Left lobe of liver (tissue), 2 donors: ENCODE measurements around the gene SF3B2. TPM values are rescaled to one million over a fixed set of nuclear protein-coding genes. Genes with fewer than 3 reads are reported as not detected.
A peak's percentile ranks its signal among the peaks of the same experiment; 100 is the strongest.
"Not testable (repeated sequence)": the region's sequence is repeated elsewhere in the genome, so short reads cannot be mapped to it uniquely, and the experiment has no call there.

Source experiments
- ATAC-seq: fragments of 200-7000 bp; cut with Tn5 transposase; one replicate; pipeline ENCODE4 v1.9.1; 2020; ENCODE audit warnings: mild to moderate bottlenecking, moderate library complexity
- DNase-seq: peaks from one replicate; pipeline ENCODE4 v3.0.0-alpha.2; 2020; ENCODE audit warnings: low spot score
- total RNA-seq: library from RNA; stranded (reverse); gene quantifications from one replicate; pipeline ENCODE4 v1.2.1, GENCODE V29; 2021
- donor health status: DM: no; HTN: no; CAD: no; lungs with moderate emphysema.
- donor health status: DM: no; HTN: yes; CAD: no.

The SF3B2 gene
- total RNA-seq, 1 donor from 2014 or later, result 79.6 TPM

DNA sequence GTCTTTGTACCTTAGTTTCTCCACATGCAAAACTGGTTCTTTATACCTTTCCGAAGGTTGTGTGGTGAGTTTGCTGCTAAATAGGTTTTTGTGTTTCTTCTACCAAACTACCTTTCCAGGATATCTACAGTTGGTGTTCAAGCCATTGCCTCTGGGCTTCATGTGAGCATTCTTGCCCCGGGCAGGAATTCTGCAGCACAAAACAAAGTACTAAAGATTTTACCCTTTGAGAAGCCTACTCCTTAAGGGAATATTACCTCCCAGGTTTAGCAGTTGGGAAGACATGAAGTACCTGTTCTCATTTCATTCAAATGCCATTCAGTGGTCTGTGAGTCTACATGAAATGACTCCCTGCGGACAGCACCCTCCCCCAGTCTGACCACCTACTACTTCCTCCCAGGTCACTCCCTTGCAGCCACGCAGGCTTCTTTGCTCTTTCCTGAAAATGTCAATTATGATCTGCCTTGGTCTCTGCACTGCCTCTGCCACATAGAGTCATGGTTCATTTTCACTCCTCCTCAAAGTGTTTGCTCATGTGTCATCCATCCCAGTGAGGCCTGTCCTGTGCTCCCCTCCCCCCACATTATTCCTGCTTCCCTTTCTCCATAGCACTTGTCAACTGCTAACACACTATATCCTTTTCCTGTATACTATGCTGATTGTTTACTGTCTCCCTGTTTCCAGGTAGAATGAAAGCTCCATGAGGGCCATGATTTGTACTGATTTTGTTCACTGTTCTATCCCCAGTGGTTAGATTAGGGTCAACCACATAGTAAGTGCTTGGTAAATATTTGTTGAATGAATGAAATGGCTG, 54.8 kb downstream of the SF3B2 start:
- DNase-seq (no peak), ATAC-seq (no peak)

DNA sequence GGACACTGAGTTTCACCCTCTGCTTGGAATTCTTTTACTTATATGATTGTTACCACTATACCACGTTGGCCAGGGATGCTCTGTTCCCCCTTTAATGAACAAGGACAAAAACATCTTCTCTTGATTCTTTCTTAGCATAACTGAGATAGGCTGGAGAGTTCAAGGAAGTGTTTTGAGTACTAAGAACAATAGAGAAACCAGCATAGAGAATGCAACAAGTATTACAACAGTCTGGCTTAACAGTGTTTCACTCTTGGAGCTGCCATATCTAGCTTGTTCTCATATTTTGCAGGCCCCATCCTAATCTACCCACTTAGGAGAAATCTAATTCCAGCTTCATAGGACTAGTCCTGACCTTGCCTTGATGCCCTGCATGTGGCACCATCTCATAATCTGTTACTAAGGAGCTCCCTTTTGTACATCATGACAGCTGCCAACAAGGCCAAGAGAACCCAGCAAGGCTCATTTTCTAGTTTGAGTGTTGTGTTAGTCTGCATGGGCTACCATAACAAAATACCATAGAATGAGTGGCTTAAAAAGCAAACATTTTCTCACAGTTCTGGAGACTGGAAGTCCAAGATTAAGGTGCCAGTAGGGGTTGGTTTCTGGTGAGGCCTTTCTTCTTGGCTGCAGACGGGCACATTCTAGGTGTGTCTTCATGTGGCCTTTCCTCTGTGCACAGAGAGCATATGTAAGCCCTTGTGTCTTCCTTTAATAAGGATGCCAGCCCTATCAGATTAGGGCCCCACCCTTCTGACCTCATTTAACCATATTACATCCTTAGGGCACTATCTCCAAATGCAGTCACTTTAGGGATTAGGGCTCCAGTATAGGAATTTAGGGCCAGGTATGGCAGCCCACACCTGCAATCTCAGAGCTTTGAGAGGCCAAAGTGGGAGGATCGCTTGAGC, 55.7 kb downstream of the SF3B2 start:
- ATAC-seq, result no peak
- no peak for DNase-seq

DNA sequence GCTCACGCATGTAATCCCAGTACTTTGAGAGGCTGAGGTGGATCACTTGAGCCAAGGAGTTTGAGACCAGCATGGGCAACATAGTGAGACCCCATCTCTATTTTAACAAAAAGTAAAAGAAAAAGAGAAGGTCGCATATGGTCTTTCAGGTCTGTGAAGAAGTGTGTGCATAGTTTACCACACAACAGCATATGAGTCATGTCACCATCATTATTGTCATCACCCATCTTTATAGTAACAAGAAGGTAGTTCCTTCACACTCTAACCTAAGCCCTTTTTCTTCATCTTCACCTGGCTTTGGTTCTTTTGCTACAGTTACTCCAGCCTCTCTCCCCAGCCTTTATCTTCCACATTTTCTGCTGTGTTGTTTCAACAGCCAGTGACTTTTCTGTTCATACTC, 57.1 kb downstream of the SF3B2 start:
- ATAC-seq (no peak), DNase-seq (no peak)

DNA sequence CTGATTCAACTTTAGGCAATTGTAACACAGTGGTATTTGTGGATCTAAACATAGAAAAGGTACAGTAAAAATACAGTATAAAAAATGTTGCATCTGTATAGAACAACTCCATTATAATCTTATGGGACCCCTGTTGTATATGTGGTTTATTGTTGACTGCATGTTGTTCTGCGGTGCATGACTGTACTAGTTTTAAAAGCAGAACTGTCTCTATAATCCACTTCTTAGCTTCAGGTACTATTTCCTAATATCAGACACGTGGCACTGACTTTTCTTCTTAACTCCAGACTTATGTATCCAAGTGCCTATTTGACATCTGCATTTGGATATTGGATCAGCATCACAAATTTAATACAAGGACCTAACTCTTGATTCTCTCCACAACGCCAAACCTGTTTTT, 59.0 kb downstream of the SF3B2 start:
- DNase-seq (no peak), ATAC-seq (no peak)

DNA sequence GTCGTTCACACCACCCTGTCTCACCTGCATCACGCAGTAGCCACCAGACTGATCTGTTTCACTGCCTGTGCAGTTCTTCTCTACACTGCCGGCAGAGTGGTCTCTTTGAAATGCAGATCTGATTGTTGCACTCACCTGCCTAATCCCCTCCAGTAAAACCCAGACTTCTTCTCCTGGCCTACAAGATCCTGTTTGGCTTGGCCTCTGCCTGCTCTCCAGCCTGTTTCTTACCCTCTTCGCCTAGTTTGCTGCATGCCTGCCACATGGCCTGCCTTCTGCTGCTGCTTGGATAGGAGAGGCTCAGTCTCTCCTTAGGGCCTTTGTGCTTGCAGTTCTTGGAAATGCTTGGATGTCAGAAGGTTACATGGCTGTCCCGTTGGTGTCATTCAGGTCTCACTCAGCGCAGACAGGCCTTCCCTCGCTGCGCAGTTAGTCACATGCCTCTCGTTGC, 59.9 kb downstream of the SF3B2 start:
- ATAC-seq (no peak), DNase-seq (no peak)

DNA sequence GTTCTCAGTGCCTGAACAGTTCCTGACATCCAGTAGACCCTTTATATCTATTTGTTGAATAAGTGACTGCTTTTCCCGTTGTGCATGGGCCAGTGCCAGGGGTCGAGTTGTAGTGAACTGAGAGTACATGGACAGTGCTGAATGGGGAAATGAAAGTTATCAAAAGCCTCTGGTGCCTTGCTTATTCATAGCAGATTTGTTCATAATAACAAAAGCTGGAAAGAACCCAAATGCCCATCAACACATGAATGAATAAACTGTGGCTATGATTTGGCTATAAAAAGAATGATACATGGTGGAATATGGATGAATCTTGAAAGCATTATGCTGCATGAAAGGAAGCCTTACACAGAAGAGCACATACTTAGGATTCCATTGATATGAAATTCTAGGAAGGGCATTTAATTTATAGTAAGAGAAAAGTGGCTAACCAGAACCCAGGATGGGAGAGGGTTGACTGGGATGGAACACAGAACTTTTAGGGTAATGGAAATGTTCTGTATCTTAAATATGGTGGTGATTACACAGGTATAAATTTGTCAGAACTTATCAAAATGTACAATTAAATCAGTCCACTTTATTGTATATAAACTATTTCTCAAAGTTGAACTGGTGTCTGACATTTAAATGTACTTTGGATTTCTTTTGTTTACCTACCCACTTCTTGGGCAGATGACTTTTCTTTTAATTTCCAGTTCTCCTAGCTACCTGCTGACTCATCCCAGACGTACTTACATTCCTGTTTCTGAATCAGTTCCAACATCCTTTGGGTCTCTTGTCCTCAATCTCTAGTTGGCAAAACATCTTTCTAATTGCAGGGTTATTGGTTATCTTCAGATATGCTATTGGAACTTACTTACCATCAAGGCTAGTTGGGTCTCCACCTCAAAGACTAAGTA, 60.7 kb downstream of the SF3B2 start:
- DNase-seq (no peak), ATAC-seq (peak; percentile 47)

DNA sequence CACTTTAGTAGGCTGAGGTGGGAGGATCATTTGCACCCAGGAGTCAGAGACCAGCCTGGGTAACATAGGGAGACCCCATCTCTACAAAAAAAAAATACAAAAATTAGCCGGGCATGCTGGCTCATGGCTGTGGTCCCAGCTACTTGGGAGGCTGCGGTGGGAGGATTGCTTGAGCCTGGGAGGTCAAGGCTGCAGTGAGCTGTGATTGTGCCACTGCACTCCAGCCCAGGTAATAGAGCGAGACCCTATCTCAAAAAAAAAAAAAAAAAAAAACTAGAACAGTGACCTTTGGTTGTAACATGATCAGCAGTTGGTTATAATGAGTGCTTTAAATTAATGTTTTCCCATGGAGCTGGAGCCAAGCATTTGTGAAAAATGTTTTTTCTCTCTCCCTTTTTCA, 62.8 kb downstream of the SF3B2 start:
- ATAC-seq, DNase-seq: not testable (repeated sequence)

DNA sequence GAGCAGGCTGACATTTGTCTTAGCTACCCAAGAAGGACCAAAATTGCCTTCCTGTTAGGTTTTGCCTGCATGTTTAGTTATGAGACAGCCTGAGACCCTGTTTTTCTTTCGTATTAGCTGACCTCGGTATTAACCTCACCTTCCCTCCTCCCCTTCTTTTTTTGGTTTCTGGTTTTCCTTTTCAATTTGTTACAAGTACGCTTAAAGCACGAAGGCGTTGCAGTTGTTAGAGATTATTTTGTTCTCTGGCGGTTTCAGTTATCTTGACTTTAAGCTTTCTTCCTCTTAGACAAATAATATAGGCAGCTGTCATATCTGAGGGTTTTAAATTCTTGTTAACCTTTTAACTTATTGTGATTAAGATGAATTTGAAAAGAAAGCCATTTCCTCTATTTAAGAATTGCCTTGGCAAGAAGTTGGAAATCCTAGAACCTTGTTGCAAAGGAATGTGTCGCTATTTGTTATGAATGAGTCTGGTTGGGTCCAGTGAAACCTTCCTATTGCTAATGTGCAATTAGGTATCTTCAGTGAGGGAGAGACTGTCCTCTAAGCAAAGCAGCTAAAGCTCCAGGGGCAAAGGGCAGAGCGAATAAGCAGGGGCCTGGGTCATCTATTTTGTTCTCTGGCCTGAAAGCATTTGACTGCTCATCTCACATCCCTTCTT, 63.6 kb downstream of the SF3B2 start:
- ATAC-seq (no peak), DNase-seq (no peak)

DNA sequence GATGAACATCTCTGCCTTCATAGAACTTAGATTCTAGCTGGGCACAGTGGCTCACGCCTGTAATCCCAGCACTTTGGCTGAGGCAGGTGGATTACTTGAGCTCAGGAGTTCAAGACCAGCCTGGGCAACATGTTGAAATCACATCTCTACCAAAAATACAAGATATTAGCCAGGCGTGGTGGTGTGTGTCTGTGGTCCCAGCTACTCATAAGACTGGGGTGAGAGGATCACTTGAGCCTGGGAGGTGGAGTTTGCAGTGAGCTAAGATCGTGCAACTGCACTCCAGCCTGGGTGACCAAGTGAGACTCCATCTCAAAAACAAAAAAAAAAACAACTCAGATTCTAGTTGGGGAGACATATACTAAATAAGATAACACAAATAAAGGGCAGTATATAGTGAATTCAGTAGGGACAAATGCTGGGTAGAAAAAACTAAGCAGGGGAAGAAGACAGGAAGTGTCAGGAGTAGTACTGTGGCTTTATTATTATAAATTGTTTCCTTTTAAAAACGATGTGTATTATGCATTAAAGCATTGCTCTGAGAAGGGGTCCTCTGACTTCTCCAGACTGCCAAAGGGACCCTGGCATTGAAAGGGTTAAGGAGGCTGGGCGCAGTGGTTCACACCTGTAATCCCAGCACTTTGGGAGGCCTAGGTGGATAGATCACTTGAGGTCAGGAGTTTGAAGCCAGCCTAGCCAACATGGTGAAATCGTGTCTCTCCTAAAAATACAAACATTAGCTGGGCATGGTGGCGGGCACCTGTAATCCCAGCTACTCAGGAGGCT, 64.6 kb downstream of the SF3B2 start:
- ATAC-seq (no peak), DNase-seq (no peak)

DNA sequence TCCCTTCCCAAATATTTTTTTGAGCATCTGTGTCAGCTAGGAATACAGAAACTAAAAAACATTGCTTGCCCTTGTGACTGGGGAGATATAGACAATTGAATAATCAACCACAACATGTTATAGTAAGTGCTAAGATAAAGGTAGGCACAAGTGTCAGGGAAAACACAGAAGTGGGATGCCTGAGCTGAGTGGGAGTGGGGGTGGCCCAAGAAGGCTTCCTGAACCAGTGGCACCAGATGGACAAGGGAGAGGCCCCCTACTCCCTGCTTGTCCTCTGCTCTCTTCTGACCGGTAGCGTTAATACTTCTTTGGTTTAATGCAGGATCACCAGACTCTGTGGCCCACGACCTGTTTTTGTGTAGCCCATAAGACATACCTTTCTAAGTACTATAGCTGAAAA, 66.7 kb downstream of the SF3B2 start:
- no peak for ATAC-seq

More for the DNA sequence above, 66.7 kb downstream of the SF3B2 start:
- no peak for DNase-seq

Other genes starting within 250 kb of the SF3B2 start
- gene SNX32, start 218.4 kb upstream of the SF3B2 start, total RNA-seq, result not detected
- gene CFL1, start 194.2 kb upstream of the SF3B2 start, total RNA-seq, result 240 TPM
- gene MUS81, start 191.9 kb upstream of the SF3B2 start, total RNA-seq, result 14.3 TPM
- gene EFEMP2, start 179.6 kb upstream of the SF3B2 start, total RNA-seq, result 6.0 TPM
- 0.63 TPM for gene CTSW, start 172.5 kb upstream of the SF3B2 start, total RNA-seq
- gene FIBP, start 163.9 kb upstream of the SF3B2 start, total RNA-seq, result 20.3 TPM
- 7.9 TPM for gene CCDC85B, start 161.7 kb upstream of the SF3B2 start, total RNA-seq
- 0.53 TPM for gene FOSL1, start 152.0 kb upstream of the SF3B2 start, total RNA-seq
- gene C11orf68, start 133.3 kb upstream of the SF3B2 start, total RNA-seq, result 13.6 TPM
- 31.0 TPM for gene DRAP1, start 132.9 kb upstream of the SF3B2 start, total RNA-seq
- gene TSGA10IP, start 106.9 kb upstream of the SF3B2 start, total RNA-seq, result not detected
- 14.6 TPM for gene SART1, start 90.6 kb upstream of the SF3B2 start, total RNA-seq
- gene EIF1AD, start 50.2 kb upstream of the SF3B2 start, total RNA-seq, result 12.7 TPM
- 67.3 TPM for gene BANF1, start 49.9 kb upstream of the SF3B2 start, total RNA-seq
- gene CST6, start 40.4 kb upstream of the SF3B2 start, total RNA-seq, result not detected
- not detected for gene CATSPER1, start 25.9 kb upstream of the SF3B2 start, total RNA-seq
- not detected for gene GAL3ST3, start 3.2 kb upstream of the SF3B2 start, total RNA-seq
- 5.8 TPM for gene PACS1, start 17.9 kb downstream of the SF3B2 start, total RNA-seq
- 5.6 TPM for gene KLC2, start 205.3 kb downstream of the SF3B2 start, total RNA-seq
- 58.0 TPM for gene RAB1B, start 216.3 kb downstream of the SF3B2 start, total RNA-seq
- 0.13 TPM for gene CNIH2, start 225.8 kb downstream of the SF3B2 start, total RNA-seq
- gene YIF1A, start 236.8 kb downstream of the SF3B2 start, total RNA-seq, result 120 TPM
- 0.10 TPM for gene TMEM151A, start 239.5 kb downstream of the SF3B2 start, total RNA-seq